Hematopoietic multipotent progenitor cell treated with erythropoietin and hydrocortisone succinate and interleukin-3 and kit ligand, for 8 days (in vitro differentiated cells): ENCODE data around the gene DGLUCY.
"Not testable (repeated sequence)": the region's sequence is repeated elsewhere in the genome, so short reads cannot be mapped to it uniquely, and the experiment has no call there.

Source experiments
- DNase-seq: peaks from one replicate; pipeline ENCODE4 v3.0.0-alpha.2; 2015

Gene DGLUCY

DNA sequence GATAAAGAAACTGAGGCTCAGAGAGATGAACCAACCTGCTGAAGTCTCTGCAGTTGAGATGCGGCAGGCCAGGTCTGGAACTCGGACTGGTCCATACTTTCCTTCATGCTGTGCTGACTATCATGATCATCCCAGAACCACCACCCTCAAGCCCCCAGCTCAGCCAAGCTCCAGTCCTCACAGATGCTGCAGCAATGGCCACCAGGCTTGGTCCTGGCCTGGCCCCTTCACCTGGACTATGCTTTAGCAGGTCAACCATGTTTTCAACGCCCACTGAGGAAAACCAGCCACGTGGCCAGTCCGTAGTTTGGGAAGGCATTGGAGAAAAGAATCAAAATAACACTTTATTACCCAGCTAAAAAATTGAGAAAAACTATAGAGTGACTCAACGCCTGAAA lies 129.2 kb downstream of the DGLUCY start:
- DNase-seq: no peak

DNA sequence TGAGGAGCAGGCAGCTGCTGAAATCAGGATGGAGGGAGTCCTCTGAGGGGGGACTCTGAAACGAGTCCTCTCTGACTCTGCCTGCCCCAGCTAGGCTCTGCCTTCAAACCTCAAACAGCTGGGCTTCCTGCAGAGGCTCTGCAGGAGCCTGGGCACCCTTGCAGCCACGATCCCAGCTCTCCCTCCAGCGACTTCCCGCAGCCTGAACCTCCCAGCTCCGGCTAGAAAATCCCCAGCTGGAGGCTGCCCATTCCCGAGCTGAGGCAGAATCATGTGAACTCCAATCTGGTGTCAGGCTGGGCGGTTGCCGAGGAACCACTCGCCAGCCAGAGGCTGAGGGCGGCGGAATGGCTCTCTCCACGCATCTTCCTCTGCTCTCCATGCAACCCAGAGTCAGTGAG lies 130.6 kb downstream of the DGLUCY start, which contains the start of gene GPR68:
TSS of gene GPR68 (minus strand) at position 204 of the 401 bp plus-strand sequence. CDS start 9,654 bp downstream, outside the sequence.
- no peak for DNase-seq

- DNase-seq: no peak
Observed at GRCh38 chr14:91245029-91245428, 131.2 kb downstream of the DGLUCY start.

DNA sequence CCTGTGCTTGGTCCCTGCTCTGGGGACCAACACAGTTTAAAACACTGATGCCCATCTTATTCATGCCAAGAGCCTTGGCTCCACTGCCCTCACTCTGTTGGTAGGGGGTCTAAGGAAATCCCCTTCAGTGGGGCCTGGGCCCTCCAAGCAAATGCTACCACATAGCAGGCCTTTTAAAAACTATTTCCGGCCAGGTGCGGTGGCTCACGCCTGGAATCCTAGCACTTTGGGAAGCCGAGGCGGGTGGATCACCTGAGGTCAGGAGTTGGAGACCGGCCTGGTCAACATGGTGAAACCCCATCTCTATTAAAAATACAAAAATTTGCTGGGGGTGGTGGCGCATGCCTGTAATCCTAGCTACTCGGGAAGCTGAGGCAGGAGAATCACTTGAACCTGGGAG lies 131.7 kb downstream of the DGLUCY start:
- DNase-seq: not testable (repeated sequence)

- no peak for DNase-seq
Observed at GRCh38 chr14:91246051-91246852, 132.4 kb downstream of the DGLUCY start.

- DNase-seq: no peak
Observed at GRCh38 chr14:91249841-91250616, 136.2 kb downstream of the DGLUCY start.

GRCh38 chr14:91250912-91251311 lies 137.0 kb downstream of the DGLUCY start:
- DNase-seq: no peak

GRCh38 chr14:91252871-91253794 lies 139.3 kb downstream of the DGLUCY start:
- DNase-seq: no peak

DNA sequence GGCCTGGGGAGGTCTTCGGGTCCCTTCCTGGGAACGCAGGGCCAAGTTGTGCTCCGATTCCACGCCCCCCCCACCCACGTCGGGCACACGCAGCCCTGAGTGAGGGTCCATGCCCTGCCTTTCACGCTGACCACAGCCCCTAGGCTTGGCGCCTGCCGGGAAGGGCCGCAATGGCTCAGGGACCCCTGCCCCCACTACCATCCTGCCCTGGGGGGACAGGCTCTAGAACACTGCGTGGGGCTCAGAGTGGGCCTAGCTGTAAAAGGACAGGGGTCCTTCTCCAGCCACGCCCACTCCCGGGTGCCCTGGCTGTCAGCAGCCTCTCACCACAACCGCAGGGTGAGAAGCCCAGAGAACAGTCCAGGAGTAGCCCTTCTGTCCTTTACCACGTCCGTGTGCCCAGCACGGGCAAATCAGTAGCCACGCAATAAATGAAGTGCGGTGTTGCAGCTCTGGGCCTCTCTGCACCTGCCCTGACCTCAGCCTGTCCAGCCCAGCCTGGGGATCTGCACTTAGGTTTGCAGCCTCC lies 140.0 kb downstream of the DGLUCY start:
- DNase-seq: no peak

GRCh38 chr14:91254461-91254860 lies 140.6 kb downstream of the DGLUCY start:
- DNase-seq: no peak

DNA sequence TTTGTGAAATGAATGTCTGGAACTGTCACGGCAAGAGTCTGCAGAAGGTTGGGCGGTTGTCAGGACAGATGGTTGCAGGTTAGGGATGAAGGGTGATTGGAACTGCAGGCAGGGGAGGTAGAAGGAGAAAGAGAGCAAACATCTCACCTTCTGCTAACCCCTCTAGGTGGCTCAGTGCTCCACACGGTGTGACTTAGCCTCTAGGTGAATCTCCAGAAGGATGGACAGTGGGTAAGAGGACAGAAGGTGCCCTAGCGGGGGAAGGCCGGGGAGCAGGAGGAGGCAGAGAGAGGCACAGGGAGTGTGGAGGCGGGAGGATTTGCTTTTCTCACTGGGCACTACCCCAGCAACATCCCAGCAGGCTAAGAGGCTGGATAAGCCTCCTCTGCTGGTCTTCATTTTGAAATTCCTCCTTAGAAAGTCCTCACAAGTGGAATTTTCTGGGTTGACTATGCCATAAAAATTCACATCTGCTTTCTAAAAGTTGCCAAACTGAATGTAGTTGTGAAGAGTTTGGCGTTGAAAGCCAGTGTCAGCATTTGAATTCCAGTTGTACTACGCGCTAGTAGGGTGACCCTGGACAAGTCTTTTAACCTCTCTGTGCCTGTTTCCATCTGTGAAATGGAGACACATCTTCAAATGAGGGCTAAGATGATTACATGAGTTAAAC lies 141.3 kb downstream of the DGLUCY start:
- DNase-seq: no peak

DNA sequence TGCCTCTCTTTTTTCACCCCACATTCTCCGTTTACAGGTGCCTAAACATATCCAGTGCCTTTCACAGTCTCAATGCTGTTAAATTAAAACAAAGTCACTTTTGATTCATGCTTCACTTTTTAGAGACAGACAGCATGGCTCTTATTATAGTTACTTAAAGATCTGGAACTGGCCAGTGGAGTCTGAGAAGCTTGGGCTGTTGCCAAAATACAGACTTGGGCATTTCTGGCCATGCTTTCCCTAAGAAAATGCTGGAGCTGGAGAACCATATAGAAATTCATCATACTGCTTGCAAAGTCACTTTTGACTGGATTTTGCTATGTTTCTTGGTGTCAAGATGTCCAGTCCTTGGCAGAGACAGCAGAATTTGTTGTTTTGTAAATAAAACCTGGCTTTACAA lies 142.8 kb downstream of the DGLUCY start:
- no peak for DNase-seq

GRCh38 chr14:91257328-91258010 lies 143.6 kb downstream of the DGLUCY start:
- no peak for DNase-seq

GRCh38 chr14:91258011-91258618 lies 144.2 kb downstream of the DGLUCY start:
- DNase-seq: no peak

GRCh38 chr14:91258876-91259275 lies 145.0 kb downstream of the DGLUCY start:
- no peak for DNase-seq

- DNase-seq: no peak
Observed at GRCh38 chr14:91261115-91261514, 147.2 kb downstream of the DGLUCY start.

- no peak for DNase-seq
Observed at GRCh38 chr14:91261986-91262549, 148.2 kb downstream of the DGLUCY start.

- no peak for DNase-seq
Observed at GRCh38 chr14:91263329-91263728, 149.5 kb downstream of the DGLUCY start.

GRCh38 chr14:91264151-91265150 lies 150.6 kb downstream of the DGLUCY start:
- DNase-seq: no peak
